Fibroblast of skin of left quadriceps (primary cell): ENCODE data around the gene SLC25A41.
"Not testable (repeated sequence)": the region's sequence is repeated elsewhere in the genome, so short reads cannot be mapped to it uniquely, and the experiment has no call there.

ENCODE experiments used
- DNase-seq, 2 experiments: peaks; one replicate each; pipeline ENCODE4 v3.0.0-alpha.2; 2013; ENCODE audit warnings: low read depth in 2 of 2

Gene SLC25A41

DNA sequence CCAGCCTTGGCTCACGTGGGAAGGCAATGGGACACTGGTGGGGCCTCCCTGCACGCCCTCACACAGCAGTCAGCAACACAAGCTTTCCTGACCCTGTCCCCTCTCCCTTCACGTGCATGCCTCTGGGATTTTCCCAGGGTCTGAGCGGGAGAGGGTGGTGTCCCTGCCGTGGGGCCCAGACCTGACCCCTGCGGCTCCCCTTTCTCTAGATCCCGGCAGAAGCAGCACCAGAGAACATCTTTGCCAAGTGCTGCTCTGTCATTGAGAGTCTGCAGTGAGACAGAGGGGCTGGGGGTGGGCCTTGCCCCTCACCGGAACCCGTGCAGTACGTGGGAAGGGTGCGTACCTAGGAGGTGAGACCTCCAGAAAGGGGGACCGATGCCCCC lies 21.5 kb downstream of the SLC25A41 start:
- DNase-seq, result no peak

DNA sequence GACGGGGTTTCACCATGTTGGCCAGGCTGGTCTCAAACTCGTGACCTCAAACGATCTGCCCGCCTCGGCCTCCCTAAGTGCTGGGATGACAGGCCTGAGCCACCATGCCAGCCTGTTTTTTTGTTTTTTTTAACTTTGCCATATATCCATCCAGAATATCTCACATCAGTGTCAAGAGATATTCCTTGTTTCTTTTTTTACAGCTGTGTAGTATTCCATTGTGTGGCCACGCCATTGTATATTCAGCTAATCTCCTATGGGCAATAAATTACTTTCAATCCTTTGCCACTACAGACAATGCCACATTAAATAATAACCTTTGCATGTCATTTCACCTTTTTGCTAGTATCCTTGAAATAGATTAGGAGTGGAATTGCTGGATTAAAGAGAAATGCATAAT lies 24.2 kb downstream of the SLC25A41 start:
- DNase-seq, result no peak

DNA sequence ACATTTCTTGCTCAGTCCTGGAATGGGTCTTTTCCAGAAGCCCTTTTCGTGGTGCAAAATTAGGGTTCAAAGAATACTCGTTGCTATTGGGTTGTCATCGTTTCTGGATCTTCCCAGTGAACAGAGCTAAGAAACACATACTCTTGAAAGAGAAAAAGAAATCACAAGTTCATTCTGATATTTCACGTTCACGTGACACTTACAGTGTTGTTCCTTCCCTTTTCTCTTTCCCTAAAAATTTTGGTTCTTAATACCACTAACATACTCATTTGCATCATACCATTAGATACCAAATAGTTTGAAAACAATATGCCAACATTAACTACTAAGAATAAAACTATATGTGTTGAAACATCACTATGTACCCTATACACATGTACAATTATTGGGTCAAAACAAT lies 27.2 kb downstream of the SLC25A41 start:
- DNase-seq, result no peak

DNA sequence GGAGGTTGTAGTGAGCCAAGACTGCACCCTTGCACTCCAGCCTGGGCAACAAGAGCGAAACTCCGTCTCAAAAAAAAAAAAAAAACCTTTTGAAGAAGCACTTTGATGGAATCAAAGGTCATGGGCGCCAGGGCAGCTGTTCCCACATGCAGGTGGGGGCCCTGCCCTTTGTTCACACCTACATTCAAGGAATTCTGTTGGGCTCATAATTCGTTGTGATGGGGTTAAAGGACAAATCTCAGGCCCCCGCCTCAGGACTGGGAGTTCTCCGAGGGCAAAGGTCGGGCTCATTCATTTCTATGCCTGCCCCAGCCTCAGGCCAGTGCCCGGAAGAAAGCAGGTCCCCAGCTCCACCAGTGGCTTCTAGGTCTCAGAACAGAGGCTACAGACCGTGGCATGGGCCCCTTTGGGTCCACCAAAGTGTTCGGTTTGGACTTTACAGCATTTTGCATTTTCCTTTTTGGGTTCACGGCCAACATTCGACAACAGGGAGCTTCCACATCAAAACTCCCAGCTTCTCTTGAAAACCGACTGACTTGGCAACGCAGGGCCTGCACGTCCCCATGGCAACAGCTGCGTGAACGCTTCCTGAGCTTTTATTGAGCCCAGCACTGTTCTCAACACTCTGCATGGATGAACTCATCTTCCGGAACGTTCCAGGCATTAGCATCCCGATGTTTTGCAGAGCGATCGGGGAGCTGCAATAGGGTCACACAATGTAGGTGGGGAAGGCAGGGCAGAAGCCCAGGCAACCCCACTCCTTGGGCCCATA lies 30.5 kb downstream of the SLC25A41 start:
- peak; percentile 55 for DNase-seq

DNA sequence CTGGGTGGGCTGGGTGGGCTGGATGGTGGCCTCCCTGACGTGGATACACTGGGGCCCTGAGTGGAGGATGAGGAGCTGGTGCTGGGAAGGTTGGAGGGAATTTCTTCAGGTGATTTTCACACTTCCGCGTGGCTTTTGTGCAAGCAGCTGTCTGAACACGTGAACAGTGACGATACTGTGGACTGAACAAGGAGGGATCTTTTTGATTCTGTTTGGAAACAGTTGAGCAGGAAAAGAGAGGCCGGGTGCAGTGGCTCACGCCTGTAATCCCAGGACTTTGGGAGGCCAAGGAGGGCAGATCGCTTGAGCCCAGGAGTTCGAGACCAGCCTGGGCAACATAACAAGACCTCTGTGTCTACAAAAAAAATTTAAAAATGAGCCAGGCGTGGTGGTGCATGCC lies 31.5 kb downstream of the SLC25A41 start:
- no peak for DNase-seq

DNA sequence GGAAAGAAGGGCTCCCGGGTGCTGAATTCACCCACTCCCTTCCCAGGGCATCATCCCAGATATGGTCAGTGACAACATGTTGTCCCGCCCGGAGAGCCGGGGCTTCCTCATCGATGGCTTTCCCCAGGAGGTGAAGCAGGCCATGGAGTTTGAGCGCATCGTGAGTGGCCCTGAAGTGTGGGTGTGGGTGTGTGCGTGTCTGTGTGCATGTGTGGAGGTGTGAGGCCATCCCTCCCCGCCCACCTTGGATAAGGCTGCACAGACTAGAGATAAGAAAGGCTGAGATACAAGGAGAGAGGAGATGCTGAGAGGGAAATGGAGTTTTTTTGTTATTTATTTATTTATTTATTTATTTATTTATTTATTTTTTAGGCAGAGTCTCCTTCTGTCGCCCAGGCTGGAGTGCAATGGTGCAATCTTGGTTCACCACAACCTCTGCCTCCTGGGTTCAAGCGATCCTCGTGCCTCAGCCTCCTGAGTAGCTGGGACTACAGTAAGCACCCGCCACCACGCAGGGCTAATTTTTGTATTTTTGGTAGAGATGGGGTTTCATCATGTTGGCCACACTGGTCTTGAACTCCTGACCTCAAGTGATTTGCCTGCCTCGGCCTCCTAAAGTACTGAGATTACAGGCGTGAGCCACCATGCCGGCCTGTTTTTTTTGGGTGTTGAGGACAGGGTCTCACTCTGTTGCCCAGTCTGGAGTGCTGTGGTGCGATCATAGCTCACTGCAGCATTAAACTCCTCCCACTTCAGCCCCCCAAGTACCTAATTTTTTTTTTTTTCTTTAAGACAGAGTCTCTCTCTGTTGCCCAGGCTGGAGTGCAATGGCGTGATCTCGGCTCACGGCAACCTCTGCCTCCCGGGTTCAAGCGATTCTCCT lies 33.3 kb downstream of the SLC25A41 start:
- DNase-seq, result not testable (repeated sequence)

DNA sequence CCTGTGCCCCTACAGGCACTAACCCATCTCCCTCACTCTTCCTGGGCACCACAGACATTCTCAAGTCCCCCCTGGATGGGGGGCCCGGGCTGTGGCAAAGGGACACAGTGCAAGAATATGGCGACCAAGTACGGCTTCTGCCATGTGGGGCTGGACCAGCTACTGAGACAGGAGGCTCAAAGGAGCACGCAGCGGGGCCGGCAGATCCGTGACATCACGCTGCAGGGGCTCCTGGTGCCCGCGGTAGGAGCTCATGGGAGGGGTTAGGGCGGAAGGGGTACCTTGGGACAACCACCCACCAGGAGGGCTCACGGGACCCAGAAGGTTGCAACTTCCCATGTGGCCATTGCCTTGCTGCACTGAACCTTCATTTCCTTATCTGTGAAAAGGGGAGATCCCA lies 37.3 kb downstream of the SLC25A41 start:
- no peak for DNase-seq

DNA sequence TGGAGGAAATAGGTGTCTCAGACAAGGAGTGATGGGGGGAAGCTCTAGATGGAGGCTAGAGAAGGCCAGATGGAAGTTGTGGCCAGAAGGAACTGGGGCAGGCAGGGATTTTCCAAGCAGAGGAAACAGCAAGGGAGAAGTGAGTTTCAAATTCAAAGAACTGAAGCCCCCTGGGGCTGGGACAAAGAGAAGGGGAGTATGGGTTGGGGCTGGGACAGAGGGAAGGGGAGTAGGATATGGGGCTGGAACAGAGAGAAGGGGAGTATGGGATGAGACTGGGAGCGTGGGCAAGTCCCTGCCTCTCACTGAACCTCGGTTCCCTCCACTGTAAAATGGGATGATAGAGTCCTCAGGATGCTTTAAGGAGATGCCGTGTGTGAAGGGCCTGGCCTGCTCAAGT lies 38.7 kb downstream of the SLC25A41 start:
- DNase-seq, result no peak

DNA sequence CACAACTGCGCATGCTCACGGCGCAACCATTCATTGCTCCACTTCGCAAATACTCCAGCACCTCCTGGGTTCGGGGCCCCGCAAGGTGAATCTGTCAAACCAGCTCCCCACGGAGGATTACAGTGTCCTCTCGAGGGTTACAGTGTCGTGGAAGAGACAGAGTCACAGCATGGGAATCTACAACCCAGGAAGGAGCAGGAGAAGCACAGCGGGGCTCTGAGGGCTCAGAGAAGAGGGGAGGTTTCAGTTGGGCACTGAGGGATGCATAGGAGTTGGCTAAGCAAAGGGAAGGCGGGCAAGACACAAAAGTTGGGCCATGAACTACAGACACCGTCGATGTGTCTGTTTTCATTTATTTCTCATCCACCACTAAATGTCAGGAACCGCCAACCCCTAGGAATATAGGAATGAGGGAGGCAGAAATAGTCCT lies 39.6 kb downstream of the SLC25A41 start:
- DNase-seq, result no peak

DNA sequence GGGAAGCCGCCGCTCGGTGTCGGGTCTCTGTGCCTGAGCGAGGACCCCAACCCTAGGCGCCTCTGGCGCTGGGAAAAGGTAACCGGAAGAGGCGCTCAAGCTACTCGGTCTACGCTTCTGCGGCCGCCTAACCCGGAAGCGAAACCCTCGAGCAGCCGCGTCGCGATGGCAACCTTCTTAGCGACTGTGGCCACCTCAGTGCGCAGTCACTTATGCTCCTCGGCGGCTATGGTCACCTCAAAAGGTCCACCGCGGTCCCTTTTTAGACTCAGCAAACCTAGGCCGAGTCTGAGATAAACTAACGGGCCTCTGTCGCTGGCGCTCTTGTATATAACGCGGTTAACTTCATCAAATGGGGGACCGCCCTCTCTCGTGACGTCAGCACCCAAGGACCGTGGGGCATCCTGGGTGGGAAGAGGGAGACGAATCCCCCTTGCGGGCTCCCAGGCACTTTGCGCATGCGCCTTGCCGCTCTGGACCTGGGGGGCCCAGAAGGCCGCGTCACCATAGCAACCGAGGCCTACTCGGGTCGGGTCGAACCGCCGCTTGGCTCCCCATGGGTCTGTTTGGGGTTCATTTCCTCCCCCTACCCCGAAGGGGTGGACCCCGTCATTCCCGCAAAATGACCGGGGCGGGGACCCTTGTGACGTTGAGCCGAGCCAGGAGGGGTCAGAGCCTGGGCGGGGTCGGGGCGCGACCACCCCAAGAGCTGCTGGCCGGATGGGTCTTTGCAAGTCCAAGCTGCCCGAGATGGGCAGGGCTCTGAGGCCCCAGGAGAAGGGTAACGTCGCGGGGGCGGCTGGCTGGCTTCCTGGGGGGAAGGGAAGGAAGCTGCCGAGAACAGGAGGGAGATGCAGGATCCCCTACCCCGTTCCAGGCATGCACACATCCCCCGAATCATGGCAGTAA lies 40.2 kb downstream of the SLC25A41 start, which contains the start of gene GTF2F1:
GTF2F1 (minus strand) TSS at position 91 of the 909 bp plus-strand sequence. CDS start 169 bp downstream, outside the sequence.
- DNase-seq, result peak; percentile 94 to 96

DNA sequence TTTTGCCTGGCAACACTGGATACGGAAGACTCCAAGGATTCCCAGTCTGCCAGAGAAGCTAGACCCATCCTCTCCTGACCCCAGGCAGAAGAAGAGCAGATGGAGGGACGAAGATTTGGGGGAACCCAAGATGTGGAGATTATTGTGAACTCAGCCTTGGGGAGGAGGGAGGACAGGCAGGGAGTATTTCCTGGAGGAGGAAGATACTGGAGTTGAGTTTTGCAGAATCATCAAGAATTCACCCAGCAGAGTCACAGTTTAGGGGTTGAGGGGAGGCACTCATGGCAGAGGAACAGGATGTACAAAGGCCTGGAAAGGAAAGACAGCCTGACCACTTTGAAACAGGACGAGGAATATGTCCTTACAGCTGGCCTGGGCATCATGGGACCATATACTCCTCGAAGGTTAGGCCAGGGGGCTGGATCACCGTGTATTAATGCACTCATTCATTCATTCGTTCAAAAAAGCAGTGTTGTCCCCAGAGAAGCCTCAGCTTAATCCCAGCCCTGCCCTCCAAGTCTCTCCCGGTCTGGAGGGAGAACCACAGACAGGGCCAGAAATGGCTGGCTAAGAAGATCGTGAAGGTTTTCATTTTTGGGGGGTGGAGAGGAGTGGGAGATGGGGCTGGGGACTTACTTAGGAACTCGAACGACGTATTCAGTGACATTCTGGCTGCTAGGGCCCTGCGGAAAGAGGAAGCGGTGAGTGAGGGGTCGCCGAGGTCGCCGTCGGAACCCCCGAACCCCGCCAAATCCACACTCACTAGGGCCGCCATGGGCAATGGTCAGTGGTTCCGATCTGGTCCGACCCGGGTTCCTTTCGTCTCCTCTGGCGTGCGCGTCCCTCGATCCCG lies 41.1 kb downstream of the SLC25A41 start:
- DNase-seq, result no peak

DNA sequence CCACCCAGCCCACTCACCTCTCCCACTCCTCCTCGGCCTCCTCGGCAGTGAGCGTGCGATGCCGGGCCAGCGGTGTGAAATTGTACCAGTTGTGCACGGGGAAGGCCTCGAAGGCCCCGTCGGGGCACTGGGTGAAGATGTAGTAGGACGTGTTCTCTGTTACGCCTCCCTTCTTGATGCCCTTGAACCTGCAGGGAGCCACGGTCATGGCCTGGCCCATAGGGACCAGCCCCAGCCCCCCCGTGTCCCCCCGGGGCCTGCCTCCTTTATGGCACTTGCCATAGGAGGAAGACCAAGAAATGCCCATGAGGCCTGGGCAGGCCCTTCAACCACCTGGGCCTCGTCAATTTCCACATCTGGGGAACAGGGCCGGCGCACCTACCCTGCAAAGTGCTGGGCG lies 46.2 kb downstream of the SLC25A41 start:
- DNase-seq, result no peak

DNA sequence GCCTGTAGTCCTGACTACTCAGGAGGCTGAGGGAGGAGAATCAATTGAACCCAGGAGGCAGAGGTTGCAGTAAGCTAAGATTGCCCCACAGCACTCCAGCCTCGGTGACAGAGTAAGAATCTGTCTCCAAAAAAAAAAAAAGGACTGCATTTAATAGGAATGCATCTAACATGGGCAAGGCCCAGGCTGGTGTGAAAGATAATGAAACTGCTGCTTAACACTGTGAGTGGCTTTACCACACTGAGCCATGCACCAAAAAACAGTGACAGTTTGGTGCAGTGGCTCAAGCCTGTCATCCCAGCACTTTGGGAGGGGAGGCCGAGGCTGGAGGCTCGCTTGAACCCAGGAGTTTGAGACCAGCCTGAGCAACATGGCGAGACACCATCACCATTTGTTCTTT lies 49.2 kb downstream of the SLC25A41 start:
- no peak for DNase-seq

DNA sequence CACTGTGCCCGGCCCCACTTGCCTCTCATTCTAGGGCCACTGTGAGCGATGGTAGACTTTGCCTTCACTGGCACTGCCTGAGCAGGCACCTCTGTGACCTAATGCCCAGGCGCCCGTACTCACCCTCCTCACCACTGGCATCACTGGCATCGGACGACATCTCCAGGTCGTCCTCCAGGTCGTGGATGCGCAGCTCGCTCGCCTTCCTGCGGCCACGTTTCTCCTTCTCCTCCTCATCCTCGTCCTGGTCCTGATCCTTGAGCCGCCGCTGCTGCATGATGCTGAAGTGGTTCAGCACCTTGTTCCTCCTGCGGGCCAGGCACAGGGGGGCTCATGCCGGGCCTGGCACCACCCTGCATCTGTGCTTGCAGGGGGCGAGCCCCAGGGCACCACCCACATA lies 50.4 kb downstream of the SLC25A41 start:
- DNase-seq, result no peak

DNA sequence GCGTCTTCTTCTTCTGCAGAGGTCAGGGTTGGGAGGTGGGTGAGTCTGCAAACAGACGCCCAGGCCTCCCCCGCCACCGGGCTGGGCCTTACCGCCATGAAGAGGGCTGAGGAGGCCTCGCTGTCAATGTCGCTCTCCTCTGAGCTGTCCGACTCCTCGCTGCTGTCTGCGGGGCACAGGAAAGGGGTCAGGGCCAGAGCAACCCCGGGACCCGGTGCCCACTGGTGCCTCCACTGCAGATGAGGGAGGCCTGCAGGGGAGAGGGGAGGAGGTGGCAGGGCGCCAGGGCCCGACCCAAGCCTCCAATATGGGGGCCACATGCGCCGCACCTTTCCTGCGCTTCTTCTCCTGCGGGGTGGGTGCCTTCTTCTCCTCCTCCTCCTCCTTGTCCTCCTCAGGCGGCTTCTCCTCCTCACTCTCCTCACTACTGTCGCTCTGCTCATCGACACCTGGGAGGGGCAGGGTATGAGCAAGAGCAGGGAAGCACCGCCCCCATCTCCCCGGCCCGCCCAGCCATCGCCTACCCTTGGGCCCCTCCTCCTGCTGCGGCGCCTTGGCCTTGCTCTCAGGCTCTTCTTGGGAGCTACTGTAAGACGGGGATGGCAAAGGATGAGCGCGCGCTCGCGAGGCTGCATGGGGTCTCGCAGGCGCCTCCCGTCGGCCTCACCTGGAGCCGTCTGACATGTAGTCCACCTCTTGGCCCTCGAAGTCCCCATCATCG lies 52.4 kb downstream of the SLC25A41 start:
- no peak for DNase-seq

DNA sequence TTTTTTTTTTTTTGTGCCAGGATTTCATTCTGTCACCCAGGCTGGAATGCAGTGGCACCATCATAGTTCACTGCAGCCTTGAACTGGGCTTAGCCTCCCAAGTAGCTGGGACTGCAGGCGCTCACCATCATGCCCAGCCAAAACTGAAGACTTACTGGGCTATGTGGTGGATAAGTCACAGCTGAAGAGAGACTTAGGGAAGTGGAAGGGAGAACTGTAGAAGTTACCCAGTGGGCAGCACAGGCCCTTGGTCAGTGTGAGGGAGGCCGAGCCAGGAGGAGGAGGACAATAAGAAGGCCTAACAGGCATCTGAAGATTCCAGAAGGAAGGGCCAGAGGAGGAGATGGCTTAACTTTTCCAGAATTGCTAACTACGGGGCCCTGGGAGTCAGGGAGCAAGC lies 53.8 kb downstream of the SLC25A41 start:
- DNase-seq, result no peak

DNA sequence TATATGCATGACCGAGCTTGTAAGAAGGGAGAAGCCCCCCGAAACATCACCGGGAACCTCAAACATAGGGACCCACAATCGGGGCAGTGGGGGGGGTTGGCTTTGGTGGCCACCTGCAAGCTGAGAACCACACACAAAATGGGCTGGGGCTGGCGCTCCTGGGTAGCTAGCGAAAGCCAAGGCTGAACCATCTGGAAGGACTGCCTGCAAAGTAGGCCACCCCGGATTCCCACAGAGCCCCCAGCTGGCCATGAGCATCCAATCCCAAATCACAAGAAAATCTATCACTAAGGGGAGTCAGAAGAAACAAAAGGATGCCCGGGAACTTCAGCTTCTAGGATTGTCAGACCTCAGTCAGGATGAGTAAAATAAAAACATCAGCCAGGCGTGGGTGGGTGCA lies 55.1 kb downstream of the SLC25A41 start:
- no peak for DNase-seq

DNA sequence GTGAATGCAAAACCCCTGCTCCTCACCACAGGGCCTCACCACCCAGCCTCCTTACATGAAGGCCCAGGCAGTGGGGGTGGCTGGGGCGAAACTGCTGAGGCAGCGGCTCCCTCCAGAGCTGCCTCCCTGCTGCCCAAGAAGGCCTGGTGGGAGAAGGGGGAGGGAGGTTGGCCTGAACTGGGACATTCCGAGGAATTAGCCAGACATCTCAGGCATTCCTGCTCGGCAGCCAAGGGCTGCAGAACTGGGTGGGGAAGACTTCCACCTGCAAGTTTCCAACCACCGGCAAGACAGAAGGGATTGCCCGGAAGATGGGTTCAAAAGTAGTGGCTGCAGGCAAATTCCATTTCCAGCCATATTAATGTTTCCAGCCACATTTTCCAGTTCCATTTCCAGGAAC lies 55.5 kb downstream of the SLC25A41 start:
- DNase-seq, result peak; percentile 28 to 34

DNA sequence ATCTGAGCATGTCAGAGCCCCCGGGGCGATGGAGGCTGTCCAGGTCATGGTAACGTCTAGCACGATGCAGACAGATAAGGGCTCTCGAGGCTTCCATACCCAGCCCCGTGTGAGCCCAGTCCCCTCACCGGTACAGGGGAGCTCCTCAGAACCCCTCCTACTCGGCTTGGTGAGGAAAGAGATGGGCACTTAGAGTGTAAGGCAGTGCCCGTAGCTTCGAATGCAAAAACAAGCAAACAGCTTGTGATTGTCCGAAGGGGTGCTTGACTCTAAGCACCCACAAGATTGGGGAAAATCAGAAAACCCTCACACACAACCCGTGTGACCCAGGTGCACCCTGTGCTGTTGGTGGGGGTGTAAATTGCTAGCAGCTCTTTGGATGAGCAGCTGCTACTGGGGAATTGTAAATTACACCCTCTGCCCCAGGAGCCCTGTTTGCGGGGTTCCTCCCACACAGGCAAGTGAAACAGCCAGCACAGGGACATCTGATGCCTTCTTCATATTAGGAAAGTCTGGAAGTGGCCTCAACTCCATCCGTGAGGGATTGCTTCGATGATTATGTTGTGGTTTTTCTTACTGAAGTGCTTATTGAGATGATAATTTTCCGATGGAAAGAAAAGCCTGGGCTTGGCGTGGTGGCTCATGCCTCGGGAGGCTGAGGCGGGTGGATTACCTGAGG lies 56.9 kb downstream of the SLC25A41 start:
- DNase-seq, result no peak
